Measurements from ENCODE around the gene NTM.

DNA sequence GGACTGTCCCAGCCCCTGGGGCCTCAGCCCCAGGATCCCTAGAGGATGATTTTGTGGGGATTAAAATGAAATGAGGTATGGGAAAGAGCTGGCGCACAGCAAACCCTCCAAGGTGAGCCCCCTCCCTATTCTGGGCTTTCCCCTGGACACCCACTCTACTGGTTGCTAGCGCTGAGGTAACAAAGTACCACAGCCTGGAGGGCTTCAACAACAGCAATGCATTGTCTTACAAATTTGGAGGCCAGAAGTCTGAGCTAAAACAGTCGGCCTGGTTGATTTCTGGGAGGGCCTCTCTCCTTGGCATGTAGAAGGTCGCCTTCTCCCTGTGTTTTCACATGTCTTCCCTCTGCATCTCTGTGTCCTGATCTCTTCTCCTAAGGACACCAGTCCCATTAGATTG is 913.6 kb downstream of the NTM start:
- no peak for TF ChIP-seq CTCF (conservative IDR thresholded peaks at IDR 0.05; ENCODE audit: low read length)
- no peak for TF ChIP-seq EZH2phosphoT487 (IDR thresholded peaks at IDR 0.05; ENCODE audit: borderline replicate concordance)

Data from Loucy (cell line).